Measurements from ENCODE around the gene GRB10. TPM values are rescaled to one million over a fixed set of nuclear protein-coding genes. Genes with fewer than 3 reads are reported as not detected.
A peak's percentile ranks its signal among the peaks of the same experiment; 100 is the strongest.

GRB10 gene
- polyA plus RNA-seq, 2 of the 4 experiments (the other 2 are of a cell fraction) = 23.2 to 37.0 TPM

DNA sequence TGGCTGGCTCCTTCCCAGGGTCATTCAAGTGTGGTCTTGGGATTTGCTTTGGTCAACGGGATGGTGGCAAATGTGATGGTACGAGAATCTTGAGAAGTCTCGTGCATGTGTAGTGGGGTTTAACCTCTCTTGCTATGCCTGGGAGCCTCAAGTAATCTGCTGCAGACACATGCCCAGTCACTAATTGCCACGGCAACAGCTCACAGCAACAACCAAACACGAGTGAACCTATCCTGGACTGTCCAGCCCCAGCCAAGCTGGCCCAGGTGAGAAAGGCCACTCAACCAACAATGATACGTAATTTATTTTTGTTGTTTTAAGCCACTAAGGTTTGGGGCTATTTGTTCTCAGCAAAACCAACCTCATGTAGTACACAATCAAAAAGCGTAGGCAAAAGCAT, 179.4 kb downstream of the GRB10 start:
- Histone ChIP-seq H3K4me2 (no peak overlapping the region), H3K4me3 (no peak overlapping the region), H3K27ac (no peak overlapping the region), H3K9me3 (no peaks in the 10 kb centered on the region), H3K4me1 (no peaks in the 10 kb centered on the region)
- ChIA-PET CTCF (no interaction called here), POLR2A (no interaction called here)
- DNase-seq (ENCODE audit: low read depth in 1 of 2, low spot score in 1 of 2) (peak in 1 of 2 experiments; percentile 17), ATAC-seq (0 out of 6 replicates have a peak, but pooled peaks of 1 of the 2 experiments have one; percentile 33), FAIRE-seq (no peak)
- WGBS (ENCODE audit: missing lambda C conversion rate) = 89% methylated on average over 7 of the region's 7 CpGs
- TF ChIP-seq MAFK (IDR thresholded peaks at IDR 0.05; ENCODE audit: partially characterized antibody) = no peak
- TF ChIP-seq HEYL (CRISPR knock-in tag; IDR thresholded peaks at IDR 0.05) = no peak
- TF ChIP-seq EHF (CRISPR knock-in tag; IDR thresholded peaks at IDR 0.05) = no peak
- no peak for TF ChIP-seq FOSL2 (IDR thresholded peaks at IDR 0.05)
- TF ChIP-seq FOSL2 (CRISPR knock-in tag; IDR thresholded peaks at IDR 0.05) = no peak
- no peak for TF ChIP-seq RAD21 (conservative IDR thresholded peaks at IDR 0.05 in 1 of 2, IDR thresholded peaks at IDR 0.05 in 1 of 2)
- TF ChIP-seq, protein P1, sequence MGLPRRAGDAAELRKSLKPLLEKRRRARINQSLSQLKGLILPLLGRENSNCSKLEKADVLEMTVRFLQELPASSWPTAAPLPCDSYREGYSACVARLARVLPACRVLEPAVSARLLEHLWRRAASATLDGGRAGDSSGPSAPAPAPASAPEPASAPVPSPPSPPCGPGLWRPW (IDR thresholded peaks at IDR 0.05) = no peak
- no peak for TF ChIP-seq HOXB13 (CRISPR knock-in tag; IDR thresholded peaks at IDR 0.05; ENCODE audit: low read depth)
- TF ChIP-seq NPAS2 (CRISPR knock-in tag; IDR thresholded peaks at IDR 0.05; ENCODE audit: borderline replicate concordance) = no peak
- TF ChIP-seq EP300 (IDR thresholded peaks at IDR 0.05) = no peak
- no peak for TF ChIP-seq RCOR1 (IDR thresholded peaks at IDR 0.05; ENCODE audit: low read depth, low read length)
- TF ChIP-seq ZFP36 (IDR thresholded peaks at IDR 0.05; ENCODE audit: borderline replicate concordance, partially characterized antibody) = no peak
- no peak for TF ChIP-seq RFX5 (IDR thresholded peaks at IDR 0.05)
- TF ChIP-seq CHD2 (IDR thresholded peaks at IDR 0.05; ENCODE audit: low read length, partially characterized antibody) = no peak

DNA sequence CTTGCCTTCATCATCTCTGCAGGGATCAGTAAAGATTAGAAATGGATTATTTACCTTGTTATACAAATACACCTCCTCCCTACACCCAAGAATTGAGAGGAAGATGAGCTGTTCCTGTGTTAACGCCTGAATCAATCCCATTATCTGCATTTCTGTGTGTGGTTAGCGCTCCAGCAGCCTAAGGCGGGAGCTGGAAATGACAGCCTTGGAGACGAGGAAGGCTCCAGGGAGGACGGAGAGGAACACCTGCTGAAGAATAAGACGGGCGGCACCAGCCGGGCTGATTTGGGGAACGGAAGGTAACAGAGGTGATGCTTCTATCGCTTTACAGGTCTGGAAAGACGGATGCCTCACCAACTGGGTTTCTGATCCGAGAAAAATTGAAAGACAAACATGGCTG, 183.3 kb downstream of the GRB10 start:
- no peak for ATAC-seq
- H3K9me3 ChIP-seq = no peaks in the 10 kb centered on the region
- CTCF ChIA-PET = interaction anchor here (1.3 to 2.6 kb wide), 2 partner anchors 8 to 131 kb away, joined by 3 to 10 read pairs; no protein-coding TSS in a partner anchor
- FAIRE-seq = no peak
- H3K4me2 ChIP-seq = no peak overlapping the region
- 93% methylated on average over 12 of the region's 12 CpGs for WGBS (ENCODE audit: missing lambda C conversion rate)
- POLR2A ChIA-PET = no interaction called here
- no peak for DNase-seq (ENCODE audit: low read depth in 1 of 2, low spot score in 1 of 2)
- TF ChIP-seq FOSL2 (IDR thresholded peaks at IDR 0.05) = no peak
- no peak for TF ChIP-seq FOSL2 (CRISPR knock-in tag; IDR thresholded peaks at IDR 0.05)
- TF ChIP-seq, protein P2, sequence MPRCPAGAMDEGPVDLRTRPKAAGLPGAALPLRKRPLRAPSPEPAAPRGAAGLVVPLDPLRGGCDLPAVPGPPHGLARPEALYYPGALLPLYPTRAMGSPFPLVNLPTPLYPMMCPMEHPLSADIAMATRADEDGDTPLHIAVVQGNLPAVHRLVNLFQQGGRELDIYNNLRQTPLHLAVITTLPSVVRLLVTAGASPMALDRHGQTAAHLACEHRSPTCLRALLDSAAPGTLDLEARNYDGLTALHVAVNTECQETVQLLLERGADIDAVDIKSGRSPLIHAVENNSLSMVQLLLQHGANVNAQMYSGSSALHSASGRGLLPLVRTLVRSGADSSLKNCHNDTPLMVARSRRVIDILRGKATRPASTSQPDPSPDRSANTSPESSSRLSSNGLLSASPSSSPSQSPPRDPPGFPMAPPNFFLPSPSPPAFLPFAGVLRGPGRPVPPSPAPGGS (IDR thresholded peaks at IDR 0.05) = no peak
- TF ChIP-seq CHD4 (IDR thresholded peaks at IDR 0.05; ENCODE audit: borderline replicate concordance) = no peak
- no peak for TF ChIP-seq MAFK (IDR thresholded peaks at IDR 0.05; ENCODE audit: partially characterized antibody)
- TF ChIP-seq, protein P3, sequence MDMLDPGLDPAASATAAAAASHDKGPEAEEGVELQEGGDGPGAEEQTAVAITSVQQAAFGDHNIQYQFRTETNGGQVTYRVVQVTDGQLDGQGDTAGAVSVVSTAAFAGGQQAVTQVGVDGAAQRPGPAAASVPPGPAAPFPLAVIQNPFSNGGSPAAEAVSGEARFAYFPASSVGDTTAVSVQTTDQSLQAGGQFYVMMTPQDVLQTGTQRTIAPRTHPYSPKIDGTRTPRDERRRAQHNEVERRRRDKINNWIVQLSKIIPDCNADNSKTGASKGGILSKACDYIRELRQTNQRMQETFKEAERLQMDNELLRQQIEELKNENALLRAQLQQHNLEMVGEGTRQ (IDR thresholded peaks at IDR 0.05) = no peak
- TF ChIP-seq, protein P4, sequence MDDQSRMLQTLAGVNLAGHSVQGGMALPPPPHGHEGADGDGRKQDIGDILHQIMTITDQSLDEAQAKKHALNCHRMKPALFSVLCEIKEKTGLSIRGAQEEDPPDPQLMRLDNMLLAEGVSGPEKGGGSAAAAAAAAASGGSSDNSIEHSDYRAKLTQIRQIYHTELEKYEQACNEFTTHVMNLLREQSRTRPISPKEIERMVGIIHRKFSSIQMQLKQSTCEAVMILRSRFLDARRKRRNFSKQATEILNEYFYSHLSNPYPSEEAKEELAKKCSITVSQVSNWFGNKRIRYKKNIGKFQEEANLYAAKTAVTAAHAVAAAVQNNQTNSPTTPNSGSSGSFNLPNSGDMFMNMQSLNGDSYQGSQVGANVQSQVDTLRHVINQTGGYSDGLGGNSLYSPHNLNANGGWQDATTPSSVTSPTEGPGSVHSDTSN (IDR thresholded peaks at IDR 0.05) = no peak
- TF ChIP-seq MYC (IDR thresholded peaks at IDR 0.05; ENCODE audit: borderline replicate concordance, low read length) = no peak
- TF ChIP-seq RAD21 (conservative IDR thresholded peaks at IDR 0.05 in 1 of 2, IDR thresholded peaks at IDR 0.05 in 1 of 2) = no peak
- no peak for TF ChIP-seq EHMT2 (IDR thresholded peaks at IDR 0.05; ENCODE audit: low read depth)
- no peak for TF ChIP-seq ESRRA (IDR thresholded peaks at IDR 0.05; ENCODE audit: borderline replicate concordance, low read length)
- TF ChIP-seq, protein P1 (IDR thresholded peaks at IDR 0.05) = no peak
- TF ChIP-seq KDM5A (IDR thresholded peaks at IDR 0.05) = no peak
- no peak for TF ChIP-seq ZSCAN20 (CRISPR knock-in tag; IDR thresholded peaks at IDR 0.05)
- TF ChIP-seq TP53 (CRISPR knock-in tag; IDR thresholded peaks at IDR 0.05) = no peak
- no peak for TF ChIP-seq CHD2 (IDR thresholded peaks at IDR 0.05; ENCODE audit: low read length, partially characterized antibody)
- no peak for TF ChIP-seq POLR2AphosphoS2 (conservative IDR thresholded peaks at IDR 0.05; ENCODE audit: low read length)
- no peak for TF ChIP-seq RCOR1 (IDR thresholded peaks at IDR 0.05; ENCODE audit: low read depth, low read length)
- H3K27ac ChIP-seq = no peak overlapping the region
- no peaks in the 10 kb centered on the region for H3K4me1 ChIP-seq
- H3K4me3 ChIP-seq = no peak overlapping the region

Measured in A549 (cell line).